Calu3 (cell line): ENCODE measurements around the gene ALG2. TPM values are rescaled to one million over a fixed set of nuclear protein-coding genes. Genes with fewer than 3 reads are reported as not detected.

ENCODE experiments used
- BruUV-seq: library from RNA; stranded (reverse); fragments of 400-500 nt; replicated peaks from 2 replicates; lab custom pipeline; 2021; lab: Mats Ljungman, UMichigan
- CTCF ChIA-PET: fragments of 300-600 bp; sonication (Branson Sonifier 250); formaldehyde crosslinking; loops from one replicate; lab custom pipeline; 2022; ENCODE audit warnings: antibody characterized with exemption; lab: Charles Lee
- DNase-seq: peaks from one replicate; pipeline ENCODE4 v3.0.0; 2022
- H3K27ac Mint-ChIP-seq: one replicate; pipeline ENCODE4 v1.8.0; 2022; ENCODE audit warnings: mixed read lengths; ENCODE audit not compliant: unreplicated experiment
- H3K27me3 Mint-ChIP-seq: one replicate; pipeline ENCODE4 v1.8.0; 2022; ENCODE audit warnings: mixed read lengths; ENCODE audit not compliant: unreplicated experiment
- H3K36me3 Mint-ChIP-seq: one replicate; pipeline ENCODE4 v1.8.0; 2022; ENCODE audit warnings: mild to moderate bottlenecking, moderate library complexity, mixed read lengths; ENCODE audit not compliant: insufficient read depth, unreplicated experiment
- H3K4me1 Mint-ChIP-seq: one replicate; pipeline ENCODE4 v1.8.0; 2022; ENCODE audit warnings: mild to moderate bottlenecking, low read depth, mixed read lengths; ENCODE audit not compliant: unreplicated experiment
- H3K4me3 Mint-ChIP-seq: one replicate; pipeline ENCODE4 v1.8.0; 2022; ENCODE audit warnings: mild to moderate bottlenecking, low read depth, moderate library complexity, mixed read lengths; ENCODE audit not compliant: unreplicated experiment
- H3K9me3 Mint-ChIP-seq: one replicate; pipeline ENCODE4 v1.8.0; 2022; ENCODE audit warnings: low read depth, mixed read lengths; ENCODE audit not compliant: unreplicated experiment
- CTCF ChIP-seq: fragments of 200-600 bp; IDR thresholded peaks from one replicate; pipeline ENCODE4 v1.8.0; 2022; ENCODE audit warnings: antibody characterized with exemption; ENCODE audit not compliant: unreplicated experiment
- intact Hi-C: fragments of 100-400 bp; cut with micrococcal nuclease; formaldehyde crosslinking; loops from one replicate; pipeline ENCODE4 v1.10.0; 2022; ENCODE audit not compliant: unreplicated experiment
- total RNA-seq: library from RNA; stranded (reverse); gene quantifications from 2 replicates; pipeline ENCODE4 v1.2.3, GENCODE V29; 2022

The ALG2 gene
- total RNA-seq, 1 experiment from 2014 or later = 27.1 TPM

GRCh38 chr9:99231711-99232110 is 10.0 kb upstream of the ALG2 start:
- BruUV-seq = no TSS peak
- H3K27ac Mint-ChIP-seq = no peak overlapping the region
- TF ChIP-seq CTCF = peak; percentile 24
- no peaks in the 10 kb centered on the region for H3K9me3 Mint-ChIP-seq
- DNase-seq = peak; percentile 16
- intact Hi-C loops = no loop called here
- CTCF ChIA-PET = interaction anchor here (1.3 kb wide), 1 partner anchor 10 kb away, joined by 5 read pairs; the partner anchor contains the start of genes ALG2 and SEC61B
- no peaks in the 10 kb centered on the region for H3K27me3 Mint-ChIP-seq
- no peak overlapping the region for H3K4me3 Mint-ChIP-seq
- H3K4me1 Mint-ChIP-seq = no peaks in the 10 kb centered on the region
- H3K36me3 Mint-ChIP-seq = peaks cover 19% of the 10 kb centered on the region

GRCh38 chr9:99230206-99230605 is 8.5 kb upstream of the ALG2 start:
- intact Hi-C loops = no loop called here
- no TSS peak for BruUV-seq
- no peak for TF ChIP-seq CTCF
- H3K9me3 Mint-ChIP-seq = no peaks in the 10 kb centered on the region
- H3K27me3 Mint-ChIP-seq = no peaks in the 10 kb centered on the region
- H3K36me3 Mint-ChIP-seq = peaks cover 19% of the 10 kb centered on the region
- no peak overlapping the region for H3K27ac Mint-ChIP-seq
- CTCF ChIA-PET = no interaction called here
- H3K4me3 Mint-ChIP-seq = no peak overlapping the region
- H3K4me1 Mint-ChIP-seq = no peaks in the 10 kb centered on the region
- DNase-seq = no peak

- no TSS peak for BruUV-seq
Measured at GRCh38 chr9:99226054-99226453, 4.3 kb upstream of the ALG2 start.

GRCh38 chr9:99224445-99224844 is 2.7 kb upstream of the ALG2 start:
- no TSS peak for BruUV-seq
- Mint-ChIP-seq H3K9me3 (no peaks in the 10 kb centered on the region), H3K27ac (no peak overlapping the region), H3K27me3 (no peaks in the 10 kb centered on the region), H3K36me3 (peaks cover 44% of the 10 kb centered on the region), H3K4me1 (peaks cover 15% of the 10 kb centered on the region), H3K4me3 (no peak overlapping the region)
- no peak for TF ChIP-seq CTCF
- no peak for DNase-seq
- CTCF ChIA-PET = no interaction called here
- intact Hi-C loops = no loop called here

More at GRCh38 chr9:99226054-99226453, 4.3 kb upstream of the ALG2 start:
- CTCF ChIA-PET = no interaction called here
- peaks cover 15% of the 10 kb centered on the region for H3K4me1 Mint-ChIP-seq
- no peaks in the 10 kb centered on the region for H3K27me3 Mint-ChIP-seq
- no peak overlapping the region for H3K27ac Mint-ChIP-seq
- TF ChIP-seq CTCF = no peak
- intact Hi-C loops = no loop called here
- DNase-seq = no peak
- no peaks in the 10 kb centered on the region for H3K9me3 Mint-ChIP-seq
- peaks cover 44% of the 10 kb centered on the region for H3K36me3 Mint-ChIP-seq
- no peak overlapping the region for H3K4me3 Mint-ChIP-seq
